ENCODE data around the gene WDR33. TPM values are rescaled to one million over a fixed set of nuclear protein-coding genes. Genes with fewer than 3 reads are reported as not detected.

WDR33 gene
- total RNA-seq, 4 donors from 2014 or later: 42.3 to 46.5 (median 45.1) TPM

DNA sequence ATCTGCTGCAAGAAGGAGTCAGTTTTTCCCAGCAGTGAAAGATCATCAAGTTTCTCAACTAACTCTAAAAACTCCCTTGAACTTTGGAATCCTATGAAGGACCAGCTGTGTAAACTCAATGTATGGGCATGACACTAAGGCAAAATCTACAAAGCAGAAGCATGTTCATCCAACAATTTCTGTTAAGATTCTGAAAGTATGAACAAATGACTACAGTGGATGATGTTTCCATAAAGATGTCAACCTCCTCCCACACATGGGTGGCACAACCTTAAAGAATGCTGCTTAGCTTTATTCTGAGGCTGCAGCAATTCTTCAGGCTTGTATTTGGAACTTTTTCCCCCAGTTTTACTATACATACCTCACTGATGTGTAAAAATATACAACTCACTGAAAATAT lies 47.2 kb downstream of the WDR33 start:
- DNase-seq (ENCODE audit: low spot score in 2 of 2): no peak
- Histone ChIP-seq H3K9me3 (no peaks in the 10 kb centered on the region), H3K27ac (no peak overlapping the region), H3K4me1 (no peaks in the 10 kb centered on the region), H3K27me3 (no peaks in the 10 kb centered on the region), H3K36me3 (peaks cover 0 to 87% (median 20%) of the 10 kb centered on the region in 3 donors), H3K4me3 (no peak overlapping the region)
- TF ChIP-seq EP300 (IDR thresholded peaks at IDR 0.05) (no peak), POLR2A (IDR thresholded peaks at IDR 0.05) (no peak)
- TF ChIP-seq, protein P1, sequence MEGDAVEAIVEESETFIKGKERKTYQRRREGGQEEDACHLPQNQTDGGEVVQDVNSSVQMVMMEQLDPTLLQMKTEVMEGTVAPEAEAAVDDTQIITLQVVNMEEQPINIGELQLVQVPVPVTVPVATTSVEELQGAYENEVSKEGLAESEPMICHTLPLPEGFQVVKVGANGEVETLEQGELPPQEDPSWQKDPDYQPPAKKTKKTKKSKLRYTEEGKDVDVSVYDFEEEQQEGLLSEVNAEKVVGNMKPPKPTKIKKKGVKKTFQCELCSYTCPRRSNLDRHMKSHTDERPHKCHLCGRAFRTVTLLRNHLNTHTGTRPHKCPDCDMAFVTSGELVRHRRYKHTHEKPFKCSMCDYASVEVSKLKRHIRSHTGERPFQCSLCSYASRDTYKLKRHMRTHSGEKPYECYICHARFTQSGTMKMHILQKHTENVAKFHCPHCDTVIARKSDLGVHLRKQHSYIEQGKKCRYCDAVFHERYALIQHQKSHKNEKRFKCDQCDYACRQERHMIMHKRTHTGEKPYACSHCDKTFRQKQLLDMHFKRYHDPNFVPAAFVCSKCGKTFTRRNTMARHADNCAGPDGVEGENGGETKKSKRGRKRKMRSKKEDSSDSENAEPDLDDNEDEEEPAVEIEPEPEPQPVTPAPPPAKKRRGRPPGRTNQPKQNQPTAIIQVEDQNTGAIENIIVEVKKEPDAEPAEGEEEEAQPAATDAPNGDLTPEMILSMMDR (IDR thresholded peaks at IDR 0.05): no peak

DNA sequence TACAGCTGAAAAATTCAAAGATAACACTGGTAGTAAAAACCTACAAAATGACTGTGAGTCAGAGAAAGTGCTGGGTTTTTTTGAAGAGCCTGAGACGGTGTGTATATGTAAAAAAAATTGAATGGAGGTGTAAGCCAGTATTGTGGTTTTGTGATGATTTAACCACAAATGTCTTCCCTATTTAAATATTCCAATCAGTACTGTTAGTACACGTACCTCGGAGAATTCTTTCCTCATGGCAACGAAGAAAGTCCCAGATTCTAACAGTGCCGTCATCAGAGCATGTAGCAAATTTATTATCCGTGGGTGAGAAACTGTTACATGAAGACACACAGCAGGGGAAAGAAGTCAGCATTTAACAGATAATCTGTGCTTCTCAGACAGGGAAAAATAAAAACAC lies 48.1 kb downstream of the WDR33 start:
- no peak overlapping the region for H3K4me3 ChIP-seq
- TF ChIP-seq EP300 (IDR thresholded peaks at IDR 0.05): no peak
- TF ChIP-seq POLR2A (IDR thresholded peaks at IDR 0.05): no peak
- TF ChIP-seq, protein P1 (IDR thresholded peaks at IDR 0.05): no peak
- 71 to 75% methylated on average over 6 of the region's 6 CpGs for WGBS, 2 donors
- no peak for DNase-seq (ENCODE audit: low spot score in 2 of 2)
- no peak overlapping the region for H3K27ac ChIP-seq
- no peaks in the 10 kb centered on the region for H3K9me3 ChIP-seq
- H3K36me3 ChIP-seq: peaks cover 0 to 86% (median 20%) of the 10 kb centered on the region in 3 donors
- no peaks in the 10 kb centered on the region for H3K4me1 ChIP-seq
- H3K27me3 ChIP-seq: no peaks in the 10 kb centered on the region

DNA sequence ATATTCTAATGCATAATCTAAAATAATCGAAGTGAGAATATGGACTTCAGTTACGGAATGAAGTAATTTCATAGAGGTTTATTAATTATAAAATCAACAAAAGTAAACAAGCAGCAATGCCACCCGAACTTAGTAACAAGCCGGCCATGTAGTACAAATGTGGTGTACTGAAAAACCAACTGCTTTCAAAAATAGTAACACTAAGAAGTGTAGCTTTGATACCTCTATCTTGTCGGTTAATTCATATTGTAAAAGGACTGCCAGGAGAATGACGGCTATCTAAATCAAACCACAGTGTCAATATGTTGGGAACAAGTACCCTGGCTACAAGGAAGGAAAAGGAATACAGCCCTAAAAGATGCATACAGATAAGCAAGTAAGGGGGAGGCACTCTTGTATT lies 48.5 kb downstream of the WDR33 start:
- TF ChIP-seq, protein P1 (IDR thresholded peaks at IDR 0.05): no peak
- TF ChIP-seq POLR2A (IDR thresholded peaks at IDR 0.05): no peak
- no peak for TF ChIP-seq EP300 (IDR thresholded peaks at IDR 0.05)
- Histone ChIP-seq H3K27me3 (no peaks in the 10 kb centered on the region), H3K4me1 (no peaks in the 10 kb centered on the region), H3K36me3 (peaks cover 0 to 85% (median 20%) of the 10 kb centered on the region in 3 donors), H3K9me3 (no peaks in the 10 kb centered on the region), H3K27ac (no peak overlapping the region), H3K4me3 (no peak overlapping the region)
- DNase-seq (ENCODE audit: low spot score in 2 of 2): no peak
- 93 to 94% methylated on average over 6 of the region's 6 CpGs for WGBS, 2 donors

DNA sequence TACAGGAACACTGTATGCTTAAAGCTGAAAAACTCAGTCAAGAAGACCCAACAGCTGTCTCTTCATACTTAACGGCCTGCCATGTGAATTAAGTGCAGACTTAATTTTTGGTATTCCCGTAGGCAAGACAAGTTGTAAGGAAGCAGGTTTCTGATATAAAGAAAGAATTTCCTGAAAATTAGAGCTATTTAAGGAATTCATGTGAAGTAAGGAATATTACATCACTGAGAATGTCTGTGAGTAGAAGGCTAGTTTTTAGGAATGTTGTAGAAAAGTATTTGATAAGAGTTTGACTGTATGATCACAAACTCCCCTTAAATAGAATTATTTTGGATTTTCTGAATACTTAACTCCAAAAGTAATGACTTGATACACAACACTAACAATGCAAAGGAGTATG lies 51.0 kb downstream of the WDR33 start:
- no peak overlapping the region for H3K27ac ChIP-seq
- H3K9me3 ChIP-seq: no peaks in the 10 kb centered on the region
- TF ChIP-seq POLR2A (IDR thresholded peaks at IDR 0.05) (no peak), EP300 (IDR thresholded peaks at IDR 0.05) (no peak)
- TF ChIP-seq, protein P1 (IDR thresholded peaks at IDR 0.05): no peak
- 92 to 94% methylated on average over 2 of the region's 2 CpGs for WGBS, 2 donors
- no peaks in the 10 kb centered on the region for H3K4me1 ChIP-seq
- peaks cover 0 to 65% (median 17%) of the 10 kb centered on the region in 3 donors for H3K36me3 ChIP-seq
- H3K4me3 ChIP-seq: no peak overlapping the region
- no peaks in the 10 kb centered on the region for H3K27me3 ChIP-seq
- DNase-seq (ENCODE audit: low spot score in 2 of 2): no peak

DNA sequence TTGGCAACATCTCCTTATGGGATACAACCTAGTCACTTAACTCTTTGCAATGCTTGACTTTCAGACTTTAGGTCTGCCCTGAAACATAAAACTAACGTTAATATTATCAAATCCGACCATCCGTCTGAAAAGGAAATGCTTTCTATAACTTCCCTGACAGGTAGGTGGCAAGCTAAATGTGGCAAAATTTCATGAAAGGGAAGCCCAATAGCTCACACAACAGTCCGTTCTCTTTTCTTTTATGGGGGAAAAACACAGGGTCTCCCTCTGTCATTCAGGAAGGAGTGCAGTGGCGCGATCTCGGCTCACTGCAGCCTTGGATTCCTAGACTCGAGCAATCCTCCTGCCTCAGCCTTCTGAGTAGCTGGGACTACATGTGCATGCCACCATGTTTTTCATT lies 56.8 kb downstream of the WDR33 start:
- no peaks in the 10 kb centered on the region for H3K9me3 ChIP-seq
- H3K27me3 ChIP-seq: no peaks in the 10 kb centered on the region
- H3K36me3 ChIP-seq: peaks cover 0 to 19% (median 0%) of the 10 kb centered on the region in 3 donors
- H3K4me1 ChIP-seq: no peaks in the 10 kb centered on the region
- 89 to 90% methylated on average over 8 of the region's 8 CpGs for WGBS, 2 donors
- H3K4me3 ChIP-seq: no peak overlapping the region
- DNase-seq (ENCODE audit: low spot score in 2 of 2): no peak
- TF ChIP-seq, protein P1 (IDR thresholded peaks at IDR 0.05): no peak
- no peak for TF ChIP-seq EP300 (IDR thresholded peaks at IDR 0.05)
- TF ChIP-seq POLR2A (IDR thresholded peaks at IDR 0.05): no peak
- H3K27ac ChIP-seq: no peak overlapping the region

Data from tibial nerve (tissue), 4 donors.